Prostate gland (tissue), 2 donors: ENCODE results near the gene PDSS2.

Source experiments
- POLR2A ChIP-seq: fragments of 450-650 bp; IDR thresholded peaks from one replicate; pipeline ENCODE4 v1.6.1; 2016; ENCODE audit warnings: antibody characterized with exemption, mild to moderate bottlenecking
- TF ChIP-seq, protein P1 (sequence below), 4 experiments: fragments of 200-600 bp in 2 of 4; fragments of 450-650 bp in 2 of 4; sonication (generic) in 2 of 4; IDR thresholded peaks; 1 replicate in 3 of 4; 2 replicates in 1 of 4; pipeline ENCODE4 v1.5.1; 2016 to 2019; ENCODE audit warnings: antibody characterized with exemption in 4 of 4, mild to moderate bottlenecking in 2 of 4, moderate library complexity in 2 of 4

DNA sequence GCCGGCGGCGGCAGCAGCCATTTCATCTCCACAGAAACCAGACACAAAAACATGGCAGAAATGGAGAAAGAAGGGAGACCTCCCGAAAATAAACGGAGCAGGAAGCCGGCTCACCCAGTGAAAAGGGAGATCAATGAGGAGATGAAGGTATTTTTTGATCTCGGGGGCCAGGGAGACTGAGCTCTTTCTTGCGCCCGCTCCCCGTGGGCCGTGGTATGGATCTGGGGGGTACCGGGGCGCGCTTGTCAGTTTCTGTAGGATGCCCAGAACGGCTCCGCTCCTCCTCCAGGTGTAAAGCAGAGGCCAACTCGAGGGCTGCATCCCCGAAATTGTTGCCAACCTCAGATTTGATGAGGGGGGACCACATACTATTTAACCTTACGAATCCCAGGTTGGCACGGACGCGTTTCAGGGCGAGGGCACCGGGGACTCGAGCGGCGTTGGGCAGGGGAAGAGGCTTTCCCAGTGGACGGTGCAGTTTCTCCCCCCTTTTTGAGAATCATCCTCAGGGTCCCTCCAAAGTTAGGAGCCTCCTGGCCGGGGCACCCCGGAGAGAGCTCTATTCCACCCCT, 31.3 kb upstream of the PDSS2 start:
- TF ChIP-seq POLR2A = no peak
- TF ChIP-seq, protein P1, sequence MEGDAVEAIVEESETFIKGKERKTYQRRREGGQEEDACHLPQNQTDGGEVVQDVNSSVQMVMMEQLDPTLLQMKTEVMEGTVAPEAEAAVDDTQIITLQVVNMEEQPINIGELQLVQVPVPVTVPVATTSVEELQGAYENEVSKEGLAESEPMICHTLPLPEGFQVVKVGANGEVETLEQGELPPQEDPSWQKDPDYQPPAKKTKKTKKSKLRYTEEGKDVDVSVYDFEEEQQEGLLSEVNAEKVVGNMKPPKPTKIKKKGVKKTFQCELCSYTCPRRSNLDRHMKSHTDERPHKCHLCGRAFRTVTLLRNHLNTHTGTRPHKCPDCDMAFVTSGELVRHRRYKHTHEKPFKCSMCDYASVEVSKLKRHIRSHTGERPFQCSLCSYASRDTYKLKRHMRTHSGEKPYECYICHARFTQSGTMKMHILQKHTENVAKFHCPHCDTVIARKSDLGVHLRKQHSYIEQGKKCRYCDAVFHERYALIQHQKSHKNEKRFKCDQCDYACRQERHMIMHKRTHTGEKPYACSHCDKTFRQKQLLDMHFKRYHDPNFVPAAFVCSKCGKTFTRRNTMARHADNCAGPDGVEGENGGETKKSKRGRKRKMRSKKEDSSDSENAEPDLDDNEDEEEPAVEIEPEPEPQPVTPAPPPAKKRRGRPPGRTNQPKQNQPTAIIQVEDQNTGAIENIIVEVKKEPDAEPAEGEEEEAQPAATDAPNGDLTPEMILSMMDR (IDR thresholded peaks at IDR 0.05) = no peak
